COR-L47 (cell line): ENCODE data around the gene ATL2.
"Not testable (repeated sequence)": the region's sequence is repeated elsewhere in the genome, so short reads cannot be mapped to it uniquely, and the experiment has no call there.

Source experiments
- DNase-seq: peaks from one replicate; lab custom pipeline; 2025; lab: John Stamatoyannopoulos, UW

ATL2 gene

DNA sequence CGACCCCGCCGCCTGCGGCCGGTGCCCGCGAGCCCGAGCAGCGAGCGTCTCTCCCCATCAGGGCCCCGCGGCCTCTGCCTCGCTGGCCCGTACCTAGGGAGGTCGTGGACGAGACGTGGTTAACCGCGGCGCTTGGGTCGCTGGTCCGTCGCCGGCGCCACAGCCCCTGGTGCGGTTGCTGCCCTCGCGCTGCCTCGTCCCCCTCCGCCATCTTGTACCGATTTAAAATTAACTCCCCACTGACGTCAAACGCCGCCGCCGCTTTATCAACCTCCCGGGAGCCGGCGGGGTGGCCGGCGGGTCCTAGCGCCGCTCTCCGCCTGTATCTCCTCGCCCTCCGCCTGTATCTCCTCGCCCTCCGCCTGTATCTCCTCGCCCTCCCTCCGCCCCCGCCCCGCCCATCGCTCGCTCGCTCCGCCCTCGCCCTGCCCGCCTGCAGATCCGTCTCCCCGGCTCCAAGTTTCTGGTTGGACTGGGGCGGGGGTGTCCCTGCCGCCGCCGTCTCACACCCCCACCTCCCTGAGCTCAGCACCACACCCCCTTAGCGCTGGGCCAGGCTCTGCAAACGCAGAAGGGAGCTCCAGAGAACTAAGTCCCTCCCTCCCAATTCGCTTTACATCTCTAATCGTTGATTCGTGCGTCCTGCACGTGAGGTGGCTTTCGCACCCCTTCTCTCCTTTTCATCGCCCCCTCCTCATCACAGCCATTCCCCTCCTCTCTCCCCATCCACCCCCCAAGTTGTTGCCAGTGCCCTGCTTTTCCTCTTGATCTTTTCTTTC is at the start of gene ATL2:
TSS of gene ATL2 (minus strand) at position 224 of the 779 bp plus-strand sequence. CDS start at position 211, 13 bp downstream.
- DNase-seq = peak; percentile 94

DNA sequence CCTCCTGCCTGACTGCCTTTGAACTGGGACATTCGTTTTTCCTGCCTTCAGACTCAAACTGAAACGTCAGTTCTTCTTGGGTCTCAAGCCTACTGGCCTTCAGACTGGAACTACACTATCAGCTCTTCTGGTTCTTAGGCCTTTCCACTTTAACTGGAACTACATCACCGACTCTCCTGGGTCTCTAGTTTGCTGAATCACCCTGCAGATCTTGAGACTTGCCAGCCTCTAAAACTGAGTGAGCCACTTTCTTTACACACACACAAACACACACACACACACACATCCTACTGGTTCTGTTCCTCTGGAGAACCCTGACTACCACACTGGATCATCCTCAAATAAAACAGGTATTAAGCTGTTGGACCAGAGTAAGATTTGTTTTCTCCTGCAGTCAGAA is 46.7 kb upstream of the ATL2 start:
- no peak for DNase-seq

DNA sequence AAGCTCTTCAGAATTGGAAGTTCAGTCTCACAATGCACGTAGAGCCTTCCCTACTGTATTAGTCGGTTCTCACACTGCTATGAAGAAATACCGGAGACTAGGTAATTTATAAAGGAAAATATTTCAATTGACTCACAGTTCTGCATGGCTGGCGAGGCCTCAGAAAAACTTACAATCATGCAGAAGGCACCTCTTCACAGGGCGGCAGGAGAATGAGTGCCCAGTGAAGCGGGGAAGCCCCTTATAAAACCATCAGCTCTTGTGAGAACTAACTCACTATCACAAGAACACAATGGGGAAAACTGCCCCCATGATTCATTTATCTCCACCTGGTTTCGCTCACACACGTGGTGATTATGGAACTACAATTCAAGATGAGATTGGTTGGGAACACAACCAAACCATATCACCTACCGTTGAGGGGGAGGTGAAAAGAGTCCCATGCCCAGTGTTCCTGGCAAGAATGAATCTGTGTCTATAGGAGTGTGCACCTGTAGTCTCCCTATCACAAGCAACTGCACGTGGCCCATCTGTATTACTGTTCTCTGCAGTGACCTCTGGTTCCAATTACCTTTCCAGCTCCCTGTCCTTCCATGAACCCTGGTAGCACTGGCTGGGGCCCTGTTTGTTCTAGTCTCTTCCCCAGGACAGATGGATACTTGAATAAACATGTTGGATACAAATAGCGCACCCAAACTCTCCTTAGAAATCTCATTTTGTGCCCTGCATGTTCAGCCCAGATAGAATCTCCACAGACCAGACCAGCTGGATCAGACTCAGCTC is 44.4 kb upstream of the ATL2 start:
- DNase-seq = no peak

DNA sequence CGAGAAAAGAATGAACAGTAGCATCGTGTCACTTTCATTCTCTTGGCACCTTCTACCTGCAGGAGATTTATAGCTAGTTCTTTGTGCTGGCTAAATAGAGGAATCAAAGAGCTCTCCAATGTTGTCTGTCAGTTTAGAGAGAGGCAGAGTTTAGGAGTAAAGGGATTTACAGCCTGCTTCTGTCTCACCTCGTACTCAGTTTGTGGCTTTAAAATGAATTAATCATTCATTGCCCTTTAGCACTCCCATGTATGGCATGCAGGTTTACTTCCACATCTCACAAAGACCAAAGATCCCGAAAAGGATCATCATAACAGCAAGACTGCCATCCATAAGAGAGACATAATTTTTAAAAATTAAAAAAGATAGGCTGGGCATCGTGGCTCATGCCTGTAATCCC is 42.4 kb upstream of the ATL2 start:
- no peak for DNase-seq

DNA sequence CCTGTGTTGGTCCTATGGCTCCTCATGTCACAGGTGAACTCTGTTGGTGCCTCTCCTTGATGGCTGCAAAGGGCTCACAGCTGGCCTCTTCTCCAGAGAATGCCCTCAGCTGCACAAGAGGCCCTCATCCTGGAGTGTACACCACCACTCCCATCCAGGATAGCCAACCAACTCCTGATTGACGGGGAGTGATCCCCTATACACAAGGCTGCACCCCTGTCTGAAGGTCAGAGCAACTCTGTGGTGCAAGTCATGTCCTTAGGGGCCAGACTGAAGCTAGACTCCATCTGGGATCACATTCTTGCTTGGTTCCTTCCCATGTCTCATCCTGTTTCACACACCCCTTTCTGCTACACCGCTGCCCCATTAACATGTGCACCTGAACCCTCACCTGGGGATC is 41.7 kb upstream of the ATL2 start:
- no peak for DNase-seq

DNA sequence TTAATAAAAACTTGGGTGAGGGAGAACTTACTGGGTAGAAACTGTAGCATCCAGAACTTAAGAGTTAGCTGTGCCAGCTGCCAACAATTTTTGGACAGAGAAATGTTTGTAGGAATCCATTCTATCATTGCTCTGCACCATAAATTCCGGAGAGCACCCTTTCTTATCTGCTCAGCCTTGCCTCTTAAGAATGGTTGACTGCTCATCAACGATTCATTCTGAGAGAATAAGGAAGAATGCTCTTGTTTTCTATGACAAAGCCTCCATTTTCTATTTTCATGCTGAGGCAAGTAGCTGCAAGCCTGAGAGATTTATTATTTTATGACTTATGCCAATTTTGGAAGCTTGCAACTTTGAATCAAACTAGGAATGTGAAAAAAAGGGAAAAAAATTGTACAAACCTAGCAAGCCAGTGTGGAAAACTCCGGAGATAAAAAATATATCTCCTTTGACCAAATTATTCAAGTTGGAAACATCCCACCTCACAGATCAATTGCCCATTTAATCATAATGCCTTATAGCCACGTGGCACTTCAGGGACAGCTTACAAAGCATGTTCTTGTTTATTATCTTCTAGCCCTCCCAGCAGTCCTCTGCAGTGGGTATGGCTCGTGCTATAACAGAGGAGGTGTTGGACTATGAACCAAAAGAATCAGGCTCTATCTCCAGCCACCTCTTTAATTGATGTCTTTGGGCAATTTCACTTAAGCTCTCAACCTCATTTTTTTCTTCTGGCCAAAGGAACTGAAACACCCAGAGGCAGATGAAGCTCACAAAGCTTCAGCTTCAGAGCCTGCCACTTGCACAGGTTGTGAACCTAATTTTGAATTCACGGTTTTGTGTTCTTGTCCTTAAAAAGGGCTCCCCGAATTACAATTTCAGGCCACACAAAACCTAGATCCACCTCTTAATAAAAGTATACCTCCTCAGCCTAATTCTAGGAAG is 40.9 kb upstream of the ATL2 start:
- DNase-seq = no peak

DNA sequence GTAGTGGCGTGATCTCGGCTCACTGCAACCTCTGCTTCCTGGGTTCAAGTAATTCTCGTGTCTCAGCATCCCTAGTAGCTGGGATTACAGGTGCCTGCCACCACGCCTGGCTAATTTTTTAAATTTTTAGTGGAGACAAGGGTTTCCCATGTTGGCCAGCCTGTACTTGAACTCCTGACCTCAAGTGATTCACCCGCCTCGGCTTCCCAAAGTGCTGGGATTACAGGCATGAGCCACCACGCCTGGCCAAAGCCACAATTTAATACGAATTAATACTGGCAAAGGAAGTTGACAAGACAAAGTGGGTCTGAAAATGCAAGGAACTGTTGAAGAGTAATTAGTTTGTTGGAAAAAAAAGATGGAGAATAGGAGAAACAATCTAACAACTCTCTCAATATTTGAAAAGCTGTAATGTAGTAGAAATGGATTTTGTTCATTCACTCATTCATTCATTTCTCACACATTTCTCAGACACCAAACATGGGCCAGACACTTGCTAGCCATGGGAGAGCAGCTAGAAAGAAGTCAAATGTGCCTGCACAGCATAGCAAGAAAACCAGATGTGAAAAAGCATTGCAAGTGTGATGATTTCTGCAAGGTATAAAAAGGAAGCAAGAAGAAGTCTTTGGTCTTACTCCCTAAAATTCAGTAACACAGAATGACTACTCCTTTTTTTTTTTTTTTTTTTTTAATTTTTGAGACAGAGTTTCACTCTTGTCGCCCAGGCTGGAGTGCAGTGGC is 39.4 kb upstream of the ATL2 start:
- DNase-seq = no peak

DNA sequence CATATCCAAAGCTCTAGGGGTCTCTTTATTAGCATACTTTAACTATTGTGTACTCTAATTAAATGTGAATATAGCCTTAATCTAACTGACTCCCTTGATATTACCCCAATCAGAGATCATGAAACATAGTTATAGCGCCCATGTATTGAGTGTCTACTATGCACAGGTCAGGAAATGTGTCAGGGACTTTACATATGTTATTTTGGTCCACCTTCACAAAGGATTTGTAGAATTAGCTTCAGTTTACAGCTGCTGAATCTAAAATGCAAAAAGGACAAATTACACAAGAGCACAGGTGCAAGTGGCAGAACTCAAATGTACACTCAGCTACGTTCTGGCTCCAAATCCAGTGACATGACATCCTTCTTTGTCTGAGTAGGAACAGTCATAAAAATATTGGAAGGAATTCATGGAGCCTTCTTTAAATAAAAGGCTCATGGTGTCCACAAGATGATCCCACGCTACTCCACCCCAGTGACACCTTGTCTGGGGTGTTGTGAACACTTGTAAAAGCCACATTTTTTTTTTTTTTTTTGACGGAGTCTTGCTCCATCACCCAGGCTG is 38.7 kb upstream of the ATL2 start:
- no peak for DNase-seq

DNA sequence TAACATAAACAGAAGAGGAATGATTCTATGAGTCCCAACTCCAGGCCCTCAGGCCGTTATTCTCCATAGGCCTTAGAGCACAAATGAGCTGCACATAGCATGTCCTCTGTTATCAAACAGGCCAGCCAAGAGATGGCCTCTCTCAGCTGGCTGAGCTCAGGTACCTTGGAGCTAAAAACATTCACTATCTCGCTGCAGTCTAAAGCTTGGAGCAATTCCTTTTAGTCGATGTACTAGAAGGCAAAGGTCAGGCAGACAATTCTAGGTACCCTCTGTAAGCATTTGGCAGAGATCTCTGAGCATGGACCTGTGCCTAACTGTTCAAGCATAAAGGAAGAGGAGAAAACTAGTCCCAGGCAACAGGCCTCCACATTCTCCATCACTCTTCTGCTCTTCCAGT is 38.0 kb upstream of the ATL2 start:
- no peak for DNase-seq

DNA sequence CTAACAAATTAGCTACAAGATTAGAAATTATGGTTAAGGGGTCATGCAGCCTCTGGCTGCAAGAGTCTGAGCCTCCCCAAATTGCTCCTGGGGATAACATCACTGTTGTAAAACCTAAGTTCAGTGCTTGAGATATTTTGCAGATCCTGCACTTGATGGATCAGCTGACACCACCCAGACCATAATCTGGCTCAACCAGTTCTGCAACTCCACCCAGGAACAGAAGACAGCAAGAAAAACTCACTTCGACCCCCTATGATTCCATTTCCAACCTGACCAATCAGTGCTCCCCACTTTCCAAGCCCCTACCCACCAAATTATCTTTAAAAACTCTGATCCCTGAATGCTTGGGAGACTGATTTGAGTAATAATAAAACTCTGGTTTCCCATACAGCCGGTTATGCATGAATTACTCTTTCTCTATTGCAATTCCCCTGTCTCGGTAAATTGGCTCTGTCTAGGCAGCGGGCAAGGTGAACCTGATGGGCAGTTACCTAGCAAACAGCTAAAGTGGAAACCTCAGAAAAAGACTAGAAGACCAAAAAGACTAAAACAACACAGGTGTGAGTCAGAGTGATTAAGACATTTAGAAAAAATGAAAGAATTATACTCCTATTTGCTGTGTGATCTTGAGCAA is 35.3 kb upstream of the ATL2 start:
- not testable (repeated sequence) for DNase-seq

DNA sequence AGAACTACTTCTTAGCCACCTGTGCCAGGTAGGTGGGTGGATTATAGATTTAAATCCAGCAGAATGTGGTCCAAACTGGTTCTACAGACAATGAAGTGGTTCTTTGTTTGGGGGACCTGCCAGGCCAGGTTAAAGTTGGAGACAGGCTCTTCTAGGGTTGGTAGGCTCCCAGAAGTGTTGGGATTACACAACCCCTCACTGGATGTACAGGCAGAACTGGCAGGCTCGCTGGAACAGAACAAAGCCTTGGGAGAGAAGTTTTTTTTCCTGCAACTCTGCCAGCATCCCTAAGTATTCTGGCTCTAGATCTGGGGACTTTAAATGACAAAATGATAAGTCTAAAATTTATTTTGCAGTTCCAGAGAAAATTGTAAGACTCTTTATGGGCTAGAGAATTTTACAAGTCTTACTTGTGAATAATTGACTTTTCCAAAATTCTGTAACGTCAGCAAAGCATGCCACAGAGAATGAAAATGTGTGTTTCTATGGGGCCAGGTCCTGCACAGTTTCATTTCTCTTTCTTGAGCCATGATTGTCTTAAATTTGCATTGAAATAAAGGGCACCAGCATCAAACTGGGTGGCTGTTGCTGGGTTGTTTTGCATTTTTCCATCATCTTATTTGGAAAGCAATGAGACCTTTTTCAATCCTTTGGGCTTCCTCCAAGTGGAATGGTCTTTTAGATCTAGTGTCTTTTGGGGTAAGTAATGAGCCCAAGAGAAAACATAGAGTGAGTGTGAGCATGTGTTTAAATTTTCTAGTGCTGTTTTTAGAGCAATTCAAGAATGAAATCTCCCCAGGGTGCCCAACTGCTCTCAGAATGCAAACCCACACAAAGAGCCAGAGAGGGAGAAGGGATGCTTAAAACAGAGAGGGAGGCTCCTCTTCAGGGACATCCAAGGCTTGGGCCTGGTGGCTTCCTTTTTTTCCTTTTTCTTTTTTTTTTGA is 32.4 kb upstream of the ATL2 start:
- no peak for DNase-seq

DNA sequence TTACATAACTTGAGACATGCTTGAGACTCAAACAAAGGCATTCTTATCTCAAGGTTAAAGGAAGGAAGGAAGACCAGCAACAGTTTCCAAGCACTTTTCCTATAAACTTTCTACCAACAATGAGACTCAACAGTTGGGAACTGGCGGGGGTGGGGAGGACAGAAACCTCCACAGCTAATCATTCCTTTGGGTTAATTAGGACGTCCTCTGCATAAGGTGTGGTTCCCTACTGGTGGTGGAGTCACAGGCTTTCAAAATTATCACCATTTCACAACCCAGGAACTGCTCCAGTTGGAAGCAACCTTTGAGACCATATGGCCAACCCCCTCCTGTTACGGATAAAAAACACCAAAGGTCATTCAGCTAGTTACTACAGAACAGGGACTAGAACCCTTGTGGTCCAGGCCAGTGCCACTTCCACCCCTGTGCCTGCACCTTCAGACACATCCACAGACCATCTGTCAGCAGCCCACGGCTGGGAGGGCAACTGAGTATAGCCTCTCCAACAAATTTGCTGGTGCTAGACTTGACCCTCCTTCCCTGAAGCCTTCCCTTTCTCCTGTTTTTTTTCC is 30.1 kb upstream of the ATL2 start:
- no peak for DNase-seq

DNA sequence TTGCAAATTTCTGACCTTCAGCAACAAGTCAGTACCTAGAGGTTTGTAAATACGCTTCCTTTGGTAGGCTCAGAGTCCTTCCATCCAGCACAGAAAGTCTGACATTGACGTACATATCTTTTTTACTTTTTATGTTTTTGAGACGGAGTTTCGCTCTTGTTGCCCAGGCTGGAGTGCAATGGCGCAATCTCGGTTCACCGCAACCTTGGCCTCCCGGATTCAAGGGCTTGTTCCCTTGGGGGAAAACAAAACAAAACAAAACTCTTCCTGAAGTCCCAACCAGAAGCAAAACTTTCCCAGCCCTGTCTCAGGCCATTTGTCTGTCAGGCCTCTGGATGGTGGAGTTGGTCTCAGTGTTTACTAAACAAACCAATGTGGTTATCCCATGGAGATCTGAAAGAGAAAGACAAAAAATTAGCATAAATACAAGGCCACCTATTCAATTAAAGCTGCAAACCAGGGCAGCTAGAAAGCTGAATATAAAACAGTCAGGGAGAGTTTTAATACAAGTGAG is 29.6 kb upstream of the ATL2 start:
- no peak for DNase-seq

DNA sequence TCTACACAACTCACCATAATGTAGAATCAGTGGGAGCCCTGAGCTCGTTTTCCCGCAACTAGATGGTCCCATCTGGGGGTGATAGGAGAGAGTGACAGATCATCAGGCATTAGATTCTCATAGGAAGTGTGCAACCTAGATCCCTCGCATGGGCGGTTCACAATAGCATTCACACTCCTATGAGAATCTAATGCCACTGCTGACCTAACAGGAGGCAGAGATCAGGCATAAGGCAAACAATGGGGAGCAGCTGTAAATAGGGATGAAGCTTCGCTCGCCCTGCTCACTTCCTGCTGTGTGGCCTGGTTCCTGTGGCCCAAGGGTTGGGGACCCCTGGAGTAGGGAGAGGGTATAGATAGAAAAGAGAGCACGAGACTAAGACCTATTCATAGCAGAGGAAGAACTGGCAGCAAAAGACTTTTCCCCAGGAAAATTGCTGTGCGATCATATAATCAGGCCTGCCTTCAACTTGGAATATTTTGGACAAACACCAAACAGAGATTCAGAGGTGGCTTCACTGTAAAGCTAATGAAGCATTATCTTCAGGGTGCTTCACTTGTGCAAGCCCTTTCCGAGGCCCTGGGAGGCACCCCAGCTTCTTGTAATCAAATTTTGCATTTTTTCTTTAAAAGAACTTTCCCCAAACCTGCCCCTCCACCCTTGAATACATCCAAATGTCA is 29.0 kb upstream of the ATL2 start:
- no peak for DNase-seq

DNA sequence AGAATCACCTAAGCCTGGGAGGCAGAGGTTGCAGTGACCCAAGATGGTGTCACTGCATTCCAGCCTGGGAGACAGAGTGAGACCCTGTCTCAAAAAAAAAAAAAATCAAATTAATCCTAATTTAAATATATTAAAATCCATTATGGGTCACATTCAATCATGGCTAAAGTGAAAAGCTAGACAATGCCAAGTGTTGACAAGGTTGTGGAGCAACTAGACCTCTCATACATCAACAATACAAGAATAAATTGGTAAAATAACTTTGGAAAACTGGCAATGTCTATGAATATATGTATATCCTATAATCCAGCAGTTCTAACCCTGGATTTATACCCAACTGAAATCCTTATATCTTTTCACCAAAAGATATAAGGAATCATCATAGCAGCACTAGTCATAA is 23.4 kb upstream of the ATL2 start:
- no peak for DNase-seq

DNA sequence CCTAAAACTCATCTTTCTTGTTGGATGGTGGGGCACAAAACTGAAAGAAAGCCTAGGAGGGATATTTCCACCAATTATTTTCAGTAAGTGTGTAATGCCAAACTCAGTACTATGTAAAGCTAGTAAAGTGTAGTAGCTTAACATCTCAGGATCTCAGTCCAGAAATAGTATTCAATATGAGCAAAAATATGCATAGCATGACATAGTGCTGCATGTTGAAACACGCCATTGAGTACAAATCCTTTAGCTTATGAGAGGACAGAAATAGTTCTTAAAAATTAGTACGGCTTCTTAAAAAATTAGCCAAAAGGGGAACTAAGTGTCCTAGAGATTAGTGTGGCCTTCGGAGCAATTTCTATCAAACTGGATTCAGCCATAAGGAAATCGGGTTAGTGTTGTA is 21.7 kb upstream of the ATL2 start:
- no peak for DNase-seq

DNA sequence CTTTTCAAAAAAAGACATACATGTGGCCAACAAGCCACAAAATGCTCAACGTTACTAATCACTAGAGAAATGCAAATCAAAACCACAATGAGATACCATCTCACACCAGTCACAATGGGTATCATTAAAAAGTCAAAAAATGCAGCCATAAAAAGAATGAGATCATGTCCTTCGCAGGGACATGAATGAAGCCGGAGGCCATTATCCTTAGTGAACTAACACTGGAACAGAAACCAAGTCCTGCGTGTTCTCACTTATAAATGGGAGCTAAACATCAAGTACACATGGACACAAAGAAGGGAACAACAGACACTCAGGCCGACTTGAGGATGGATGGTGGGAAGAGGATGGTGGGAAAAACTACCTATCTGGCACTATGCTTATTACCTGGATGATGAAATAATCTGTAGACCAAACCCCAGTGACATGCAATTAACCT is 17.8 kb upstream of the ATL2 start:
- no peak for DNase-seq

DNA sequence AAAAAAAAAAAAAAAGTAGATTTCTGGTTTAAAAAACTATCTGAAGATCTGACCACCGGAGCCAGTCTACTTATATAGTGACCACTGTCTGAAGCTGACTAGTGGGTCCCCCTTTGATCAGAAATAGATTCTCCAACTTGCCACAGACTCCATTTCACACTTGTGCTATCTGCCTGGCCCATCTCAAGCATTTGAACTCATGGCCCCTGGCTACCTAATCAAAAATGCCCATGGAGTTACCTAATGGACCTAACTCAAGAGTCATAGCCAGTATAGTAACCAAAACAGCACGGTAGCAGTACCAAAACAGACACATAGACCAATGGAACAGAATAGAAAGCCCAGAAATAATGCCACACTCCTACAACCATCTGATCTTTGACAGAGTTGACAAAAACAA is 17.0 kb upstream of the ATL2 start:
- DNase-seq = no peak
